Heart left ventricle (tissue), 16 donors: ENCODE data around the gene PACS1. TPM values are rescaled to one million over a fixed set of nuclear protein-coding genes. Genes with fewer than 3 reads are reported as not detected.
A peak's percentile ranks its signal among the peaks of the same experiment; 100 is the strongest.

Source experiments
- ATAC-seq, 4 donors: fragments of 200-7000 bp; cut with Tn5 transposase; one replicate each; pipeline ENCODE4 v1.9.1; 2020 to 2022; ENCODE audit warnings: moderate library complexity in 4 of 4, mild to moderate bottlenecking in 3 of 4, moderate number of reproducible peaks in 1 of 4
- DNase-seq, 5 donors: peaks; one replicate each; pipeline ENCODE4 v3.0.0-alpha.2; 2020
- H3K27ac ChIP-seq, 12 donors: fragments of 200-600 bp; sonication (generic) in 4 of 12; one replicate each; pipeline versions ENCODE4 v1.5.0 to v1.8.0; 2016 to 2022; ENCODE audit warnings: mild to moderate bottlenecking in 2 of 12
- H3K27me3 ChIP-seq, 9 donors: fragments of 200-600 bp; sonication (generic) in 2 of 9; one replicate each; pipeline versions ENCODE4 v1.5.1 to v1.8.0; 2016 to 2022; ENCODE audit warnings: mild to moderate bottlenecking in 3 of 9
- H3K36me3 ChIP-seq, 9 donors: fragments of 200-600 bp; sonication (generic) in 2 of 9; one replicate each; pipeline versions ENCODE4 v1.5.0 to v1.8.0; 2018 to 2022; ENCODE audit warnings: mild to moderate bottlenecking in 2 of 9
- H3K4me1 ChIP-seq, 12 donors: fragments of 200-600 bp; sonication (generic) in 4 of 12; one replicate each; pipeline versions ENCODE4 v1.5.0 to v1.8.0; 2016 to 2022; ENCODE audit warnings: mild to moderate bottlenecking in 3 of 12
- H3K4me3 ChIP-seq, 12 donors: fragments of 200-600 bp; sonication (generic) in 4 of 12; one replicate each; pipeline versions ENCODE4 v1.5.0 to v1.8.0; 2017 to 2022; ENCODE audit warnings: mild to moderate bottlenecking in 9 of 12, moderate library complexity in 4 of 12
- H3K9me3 ChIP-seq, 12 donors: fragments of 200-600 bp; sonication (generic) in 4 of 12; one replicate each; pipeline versions ENCODE4 v1.5.0 to v1.8.0; 2016 to 2022; ENCODE audit warnings: mild to moderate bottlenecking in 1 of 12
- CTCF ChIP-seq, 12 donors: fragments of 200-600 bp; sonication (generic) in 4 of 12; IDR thresholded peaks; one replicate each; pipeline versions ENCODE4 v1.5.0 to v1.8.0; 2018 to 2022; ENCODE audit warnings: antibody characterized with exemption in 12 of 12, mild to moderate bottlenecking in 5 of 12
- POLR2A ChIP-seq, 2 donors: fragments of 450-650 bp; IDR thresholded peaks; one replicate each; pipeline ENCODE4 v1.6.1; 2017; ENCODE audit warnings: antibody characterized with exemption in 2 of 2, mild to moderate bottlenecking in 2 of 2, moderate library complexity in 2 of 2
- WGBS, 4 donors: extraction: QIAGEN DNeasy Blood & Tissue Kit in 2 of 4; methylation state at CpG; one replicate each; pipeline versions ENCODE4 v1.1.5 to v1.1.7; 2013 to 2018; 5-methylcytosine and 5-hydroxymethylcytosine counted together
- intact Hi-C, 10 donors: fragments of 100-400 bp; cut with DNase I; formaldehyde crosslinking; loops; one replicate each; pipeline versions ENCODE4 v1.11.1 to v1.14.2; 2022
- polyA plus RNA-seq, 2 donors: library from polyadenylated mRNA; stranded (reverse); fragments of 200-250 nt; gene quantifications; one replicate each; pipeline ENCODE4 v1.2.3, GENCODE V29; 2013
- total RNA-seq, 9 donors: library from RNA; depleted of rRNA in 2 of 9; stranded (reverse); fragments of >200 nt in 2 of 9; fragmentation: NEBNext Ultra II Directional in 3 of 9; extraction: Animal tissue kit (Norgen Biotek cat#: 25700) in 3 of 9; gene quantifications; one replicate each; pipeline versions ENCODE4 v1.1.0 to v1.2.4, GENCODE V29; 2016 to 2023
- donor health status: ischemic (EF 13 %, LVEDD 7.1; RV severe dilation, severe dysfunction).
- donor health status: healthy with polysubstance abuse.
- donor health status: DM: no; HTN: yes; CAD: no.
- donor health status: DM: no; HTN: no; CAD: no.
- donor health status: ischemic (EF 25% LVEDD 6.9; RV normal size, moderate dysfunction).
- donor health status: ischemic (EF 25% LVEDD 5.7; RV mildly dilated, moderate dysfunction).
- donor health status: healthy.
- donor health status: DM: yes; HTN: yes; CAD: no.
- donor health status: ischemic (EF 35%, LVEDD 5.7; RV mildly dilated, moderate dysfunction).
- donor health status: nonischemic (EF 11% LVEDD 7.7; RV severe dilation, severe dysfunction).
- donor health status: DM: yes; HTN: yes; CAD: no.
- donor health status: PGD.
- donor health status: ischemic (EF 29% LVEDD 5.4; RV normal size, mild dysfunction).
- donor health status: nonischemic (EF 23%, LVEDD 6.1; RV moderate dilation, normal function).

Gene PACS1
- total and polyA plus RNA-seq, 11 donors: 30.6 to 151 (median 89.8) TPM

GRCh38 chr11:66289548-66290329, 219.7 kb downstream of the PACS1 start:
- no peak for TF ChIP-seq CTCF (IDR thresholded peaks at IDR 0.05)
- no peak for TF ChIP-seq POLR2A (IDR thresholded peaks at IDR 0.05)
- WGBS, 4 donors: 10 to 12% (median 10%) methylated on average over 31 to 36 of the region's 36 CpGs
- ATAC-seq: peak; percentile 45 to 63 (median 56)
- H3K27ac ChIP-seq: peak overlapping the region; percentile 57 to 99 (median 96)
- intact Hi-C loops: loop anchor here in 6 of 10 donors (5.0 to 10.0 kb wide), 2 partner anchors 48 to 65 kb away; partner anchors contain the start of gene RIN1 (in 1 of the 6)
- no peaks in the 10 kb centered on the region for H3K9me3 ChIP-seq
- peak overlapping the region; percentile 19 to 100 (median 88) for H3K4me3 ChIP-seq
- peaks cover 0 to 53% (median 34%) of the 10 kb centered on the region in 12 donors for H3K4me1 ChIP-seq
- peaks cover 0 to 12% (median 0%) of the 10 kb centered on the region in 9 donors for H3K36me3 ChIP-seq
- peak; percentile 72 to 83 (median 79) for DNase-seq
- H3K27me3 ChIP-seq: peaks cover 6 to 36% (median 26%) of the 10 kb centered on the region in 9 donors

- H3K27ac ChIP-seq: no peak overlapping the region
- peaks cover 0 to 51% (median 31%) of the 10 kb centered on the region in 12 donors for H3K4me1 ChIP-seq
- H3K4me3 ChIP-seq: peak overlapping the region in 1 of 12 donors; percentile 70
- ATAC-seq (no peak), DNase-seq (no peak)
- intact Hi-C loops: loop anchor here in 1 of 10 donors (5.0 kb wide), 1 partner anchor 47 kb away; the partner anchor contains the start of gene RIN1
- WGBS, 4 donors: 63 to 77% (median 72%) methylated on average over 2 of the region's 2 CpGs
- no peaks in the 10 kb centered on the region for H3K9me3 ChIP-seq
- TF ChIP-seq POLR2A (IDR thresholded peaks at IDR 0.05) (no peak), CTCF (IDR thresholded peaks at IDR 0.05) (no peak)
- peaks cover 0 to 8% (median 0%) of the 10 kb centered on the region in 9 donors for H3K36me3 ChIP-seq
- H3K27me3 ChIP-seq: peaks cover 6 to 36% (median 26%) of the 10 kb centered on the region in 9 donors
Measured at GRCh38 chr11:66290330-66290621, 220.2 kb downstream of the PACS1 start.

- WGBS, 4 donors: 19 to 27% (median 21%) methylated on average over 9 to 16 of the region's 16 CpGs
- Histone ChIP-seq H3K36me3 (peaks cover 0 to 5% (median 0%) of the 10 kb centered on the region in 9 donors), H3K27ac (no peak overlapping the region), H3K27me3 (peaks cover 6 to 41% (median 26%) of the 10 kb centered on the region in 9 donors), H3K9me3 (no peaks in the 10 kb centered on the region), H3K4me3 (peak overlapping the region in 2 of 12 donors; percentile 49 to 50), H3K4me1 (peaks cover 0 to 41% (median 22%) of the 10 kb centered on the region in 12 donors)
- ATAC-seq (no peak), DNase-seq (no peak)
- no peak for TF ChIP-seq CTCF (IDR thresholded peaks at IDR 0.05)
- TF ChIP-seq POLR2A (IDR thresholded peaks at IDR 0.05): no peak
- intact Hi-C loops: loop anchor here in 1 of 10 donors (5.0 kb wide), 1 partner anchor 46 kb away; the partner anchor contains the start of gene RIN1
Measured at GRCh38 chr11:66291303-66291705, 221.2 kb downstream of the PACS1 start.
